ENCODE measurements around the gene CD44.

CD44 gene

DNA sequence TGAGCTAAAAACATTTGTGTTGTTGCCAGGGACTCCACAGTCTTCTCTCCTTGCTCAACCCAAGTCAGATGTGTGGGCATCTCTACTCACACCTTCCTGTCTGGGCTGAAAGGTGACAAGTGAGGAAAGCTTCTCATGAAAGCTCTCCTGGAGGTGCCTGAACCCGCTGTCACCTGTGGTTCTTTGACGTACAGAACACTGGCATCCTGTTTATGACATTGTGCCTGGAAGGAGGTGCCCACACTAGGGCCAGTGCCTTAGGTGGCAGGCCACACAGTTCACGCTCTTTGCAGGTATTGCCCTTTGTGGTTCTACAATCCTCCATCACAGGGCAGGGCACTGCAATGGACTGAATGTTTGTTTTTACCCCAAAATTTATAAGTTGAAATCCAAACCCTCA is 108.5 kb downstream of the CD44 start:
- no peak for DNase-seq (ENCODE audit: low read depth, low spot score)
- H3K4me3 ChIP-seq (ENCODE audit: low read depth, low read length), result no peak overlapping the region
- in situ Hi-C loops (cut with HindIII; ENCODE audit: low sequenced_read_pairs), result no loop called here
- TF ChIP-seq, protein P1, sequence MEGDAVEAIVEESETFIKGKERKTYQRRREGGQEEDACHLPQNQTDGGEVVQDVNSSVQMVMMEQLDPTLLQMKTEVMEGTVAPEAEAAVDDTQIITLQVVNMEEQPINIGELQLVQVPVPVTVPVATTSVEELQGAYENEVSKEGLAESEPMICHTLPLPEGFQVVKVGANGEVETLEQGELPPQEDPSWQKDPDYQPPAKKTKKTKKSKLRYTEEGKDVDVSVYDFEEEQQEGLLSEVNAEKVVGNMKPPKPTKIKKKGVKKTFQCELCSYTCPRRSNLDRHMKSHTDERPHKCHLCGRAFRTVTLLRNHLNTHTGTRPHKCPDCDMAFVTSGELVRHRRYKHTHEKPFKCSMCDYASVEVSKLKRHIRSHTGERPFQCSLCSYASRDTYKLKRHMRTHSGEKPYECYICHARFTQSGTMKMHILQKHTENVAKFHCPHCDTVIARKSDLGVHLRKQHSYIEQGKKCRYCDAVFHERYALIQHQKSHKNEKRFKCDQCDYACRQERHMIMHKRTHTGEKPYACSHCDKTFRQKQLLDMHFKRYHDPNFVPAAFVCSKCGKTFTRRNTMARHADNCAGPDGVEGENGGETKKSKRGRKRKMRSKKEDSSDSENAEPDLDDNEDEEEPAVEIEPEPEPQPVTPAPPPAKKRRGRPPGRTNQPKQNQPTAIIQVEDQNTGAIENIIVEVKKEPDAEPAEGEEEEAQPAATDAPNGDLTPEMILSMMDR (IDR thresholded peaks at IDR 0.05; ENCODE audit: low read depth, low read length), result no peak

DNA sequence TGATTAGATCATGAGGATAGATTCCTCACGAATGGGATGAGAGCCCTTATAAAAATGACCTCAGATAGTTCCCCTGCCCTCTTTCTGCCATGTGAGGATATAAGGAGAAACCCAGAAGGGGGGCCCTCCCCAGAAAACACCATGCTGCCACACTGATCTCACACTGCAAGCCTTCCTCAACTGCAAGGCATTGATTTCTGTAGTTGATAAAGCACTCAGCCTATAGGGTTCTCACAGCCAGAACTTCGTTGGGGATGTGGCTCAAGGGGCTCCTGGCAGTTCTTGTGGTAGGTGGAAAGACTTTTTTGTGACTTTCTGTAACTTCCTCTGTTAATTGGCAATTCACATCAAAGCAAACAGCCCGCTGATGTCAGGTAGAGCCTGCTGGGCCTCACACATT is 108.9 kb downstream of the CD44 start:
- in situ Hi-C loops (cut with HindIII; ENCODE audit: low sequenced_read_pairs), result no loop called here
- no peak for DNase-seq (ENCODE audit: low read depth, low spot score)
- no peak overlapping the region for H3K4me3 ChIP-seq (ENCODE audit: low read depth, low read length)
- TF ChIP-seq, protein P1 (IDR thresholded peaks at IDR 0.05; ENCODE audit: low read depth, low read length), result no peak

DNA sequence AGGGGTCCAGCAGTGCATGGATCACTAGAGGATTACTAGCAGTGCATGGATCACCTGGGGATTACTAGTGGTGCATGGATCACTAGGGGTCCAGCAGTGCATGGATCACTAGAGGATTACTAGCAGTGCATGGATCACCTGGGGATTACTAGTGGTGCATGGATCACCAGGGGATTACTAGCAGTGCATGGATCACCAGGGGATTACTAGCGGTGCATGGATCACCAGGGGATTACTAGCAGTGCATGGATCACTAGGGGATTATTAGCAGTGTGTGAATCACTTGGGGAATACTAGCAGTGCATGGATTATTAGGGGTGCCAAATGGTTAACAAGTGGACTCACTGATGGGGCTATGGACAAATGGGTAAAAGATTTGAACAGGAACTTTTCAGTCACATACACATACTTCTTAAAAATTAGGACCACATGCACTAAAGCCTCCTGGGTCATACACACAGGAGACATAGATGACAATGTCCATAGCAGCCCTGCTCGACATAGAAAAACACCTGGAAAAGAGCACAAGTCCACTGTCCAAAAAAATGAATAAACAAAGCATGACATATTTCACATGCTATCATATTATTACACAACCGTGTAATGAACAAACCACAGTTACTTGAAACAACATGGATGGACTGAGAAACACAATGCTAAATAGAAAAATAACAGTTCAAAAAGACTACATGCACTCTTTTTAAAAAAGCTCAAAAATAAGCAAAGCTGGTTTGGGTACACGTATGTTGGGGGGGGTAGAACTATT is 109.8 kb downstream of the CD44 start:
- no peak overlapping the region for H3K4me3 ChIP-seq (ENCODE audit: low read depth, low read length)
- DNase-seq (ENCODE audit: low read depth, low spot score), result no peak
- TF ChIP-seq, protein P1 (IDR thresholded peaks at IDR 0.05; ENCODE audit: low read depth, low read length), result no peak
- in situ Hi-C loops (cut with HindIII; ENCODE audit: low sequenced_read_pairs), result no loop called here

DNA sequence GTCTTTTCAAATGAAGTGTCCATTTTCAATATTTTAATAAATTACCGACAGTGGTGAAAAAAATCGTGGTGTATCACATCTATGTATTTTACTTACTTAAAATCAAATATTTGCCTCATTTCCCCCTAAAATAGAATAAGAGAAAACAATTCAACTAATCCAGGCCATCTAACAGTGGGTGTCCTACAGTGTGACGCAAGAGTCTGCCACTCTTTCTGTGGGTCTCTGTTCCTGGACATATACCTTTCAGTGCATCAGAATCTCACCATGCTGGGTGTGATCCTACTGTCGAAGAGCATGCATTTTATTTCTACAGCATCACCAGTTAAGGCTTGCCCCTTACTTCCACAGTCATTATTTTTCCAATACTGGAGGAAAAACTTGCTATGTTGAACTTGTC is 111.2 kb downstream of the CD44 start:
- DNase-seq (ENCODE audit: low read depth, low spot score), result no peak
- H3K4me3 ChIP-seq (ENCODE audit: low read depth, low read length), result no peak overlapping the region
- in situ Hi-C loops (cut with HindIII; ENCODE audit: low sequenced_read_pairs), result no loop called here
- TF ChIP-seq, protein P1 (IDR thresholded peaks at IDR 0.05; ENCODE audit: low read depth, low read length), result no peak

DNA sequence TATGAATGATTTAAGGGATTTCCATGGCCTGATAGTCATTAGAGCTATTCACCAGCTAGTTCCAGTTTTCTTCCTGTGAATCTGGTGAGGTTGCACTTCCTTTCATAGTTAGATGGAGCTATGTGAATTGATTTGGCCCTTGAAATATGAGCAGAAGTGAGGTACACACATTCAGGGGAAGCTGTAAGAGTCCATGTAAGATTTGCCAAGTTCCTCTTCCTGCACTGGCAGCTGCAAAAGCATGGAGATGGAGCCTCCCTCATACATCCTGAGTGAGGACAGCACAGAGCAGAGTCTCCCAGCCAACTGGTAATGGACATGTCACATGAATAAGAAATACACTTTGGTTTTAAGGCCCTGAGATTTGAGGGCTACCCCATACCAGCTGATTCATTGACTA is 111.7 kb downstream of the CD44 start:
- no peak overlapping the region for H3K4me3 ChIP-seq (ENCODE audit: low read depth, low read length)
- TF ChIP-seq, protein P1 (IDR thresholded peaks at IDR 0.05; ENCODE audit: low read depth, low read length), result no peak
- no peak for DNase-seq (ENCODE audit: low read depth, low spot score)
- in situ Hi-C loops (cut with HindIII; ENCODE audit: low sequenced_read_pairs), result no loop called here

DNA sequence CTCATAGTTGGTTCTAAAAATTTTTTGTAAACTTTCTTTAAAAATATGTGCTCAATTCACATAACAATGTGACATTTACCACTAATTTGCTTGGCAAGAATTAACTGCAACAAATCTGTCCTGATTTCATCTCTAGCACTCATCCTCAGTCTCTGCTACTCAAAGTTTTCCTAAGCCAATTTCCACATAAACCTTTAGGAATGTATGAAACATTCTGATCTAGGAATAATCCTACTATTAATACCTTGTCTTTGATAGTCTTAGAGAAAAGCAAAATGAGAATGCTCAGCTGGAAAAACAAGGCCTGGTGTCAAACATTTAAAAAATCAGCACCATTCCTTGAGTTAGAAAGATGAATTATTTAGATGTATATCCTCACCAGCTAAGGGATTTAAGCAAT is 114.3 kb downstream of the CD44 start:
- H3K4me3 ChIP-seq (ENCODE audit: low read depth, low read length), result no peak overlapping the region
- TF ChIP-seq, protein P1 (IDR thresholded peaks at IDR 0.05; ENCODE audit: low read depth, low read length), result no peak
- DNase-seq (ENCODE audit: low read depth, low spot score), result no peak
- in situ Hi-C loops (cut with HindIII; ENCODE audit: low sequenced_read_pairs), result no loop called here
